Endothelial cell of umbilical vein (primary cell): Measurements from ENCODE around the gene DNAJB12.
A peak's percentile ranks its signal among the peaks of the same experiment; 100 is the strongest.

Source experiments
- CTCF ChIP-seq, 2 donors: IDR thresholded peaks; 1 replicate in 1 of 2; 2 replicates in 1 of 2; pipeline ENCODE4 v1.5.1; 2011; ENCODE audit warnings: low read length in 2 of 2, mild to moderate bottlenecking in 2 of 2, moderate library complexity in 2 of 2, control low read depth in 1 of 2, inconsistent platforms in 1 of 2, low read depth in 1 of 2; ENCODE audit not compliant: insufficient read depth in 1 of 2; ENCODE audit errors: extremely low read depth in 1 of 2
- EZH2 ChIP-seq: IDR thresholded peaks from 2 replicates; pipeline ENCODE4 v1.6.1; 2012; ENCODE audit warnings: borderline replicate concordance, low read depth, mild to moderate bottlenecking, moderate library complexity, low read length, inconsistent platforms; ENCODE audit not compliant: severe bottlenecking
- FOS ChIP-seq: IDR thresholded peaks from 2 replicates; pipeline ENCODE4 v1.6.1; 2011; ENCODE audit warnings: mild to moderate bottlenecking, low read length, moderate library complexity, borderline replicate concordance; ENCODE audit not compliant: insufficient read depth
- GATA2 ChIP-seq: IDR thresholded peaks from 2 replicates; pipeline ENCODE4 v1.7.0; 2011; ENCODE audit warnings: low read depth, mild to moderate bottlenecking, moderate library complexity, mixed read lengths, low read length; ENCODE audit not compliant: insufficient read length, insufficient read depth
- JUN ChIP-seq: IDR thresholded peaks from 2 replicates; pipeline ENCODE4 v1.6.1; 2011; ENCODE audit warnings: borderline replicate concordance, low read depth; ENCODE audit not compliant: insufficient read length, insufficient read depth
- MAX ChIP-seq: IDR thresholded peaks from 2 replicates; pipeline ENCODE4 v1.6.1; 2011; ENCODE audit not compliant: insufficient read depth, insufficient read length
- MYC ChIP-seq: IDR thresholded peaks from one replicate; pipeline ENCODE4 v1.6.1; 2011; ENCODE audit warnings: mild to moderate bottlenecking, low read depth, low read length
- POLR2A ChIP-seq: IDR thresholded peaks from 2 replicates; pipeline ENCODE4 v1.6.1; 2012; ENCODE audit warnings: low read depth, mild to moderate bottlenecking, control low read depth, low read length
- POLR2AphosphoS5 ChIP-seq: IDR thresholded peaks from 2 replicates; pipeline ENCODE4 v1.6.1; 2012; ENCODE audit warnings: low read depth, mild to moderate bottlenecking, control low read depth, low read length, moderate library complexity; ENCODE audit not compliant: insufficient read depth

- peak; percentile 97 to 98 for TF ChIP-seq CTCF (IDR thresholded peaks at IDR 0.05; ENCODE audit: extremely low read depth in 1 of 2, insufficient read depth in 1 of 2, low read depth in 1 of 2, low read length in 2 of 2)
- no peak for TF ChIP-seq POLR2A
- no peak for TF ChIP-seq POLR2AphosphoS5
- no peak for TF ChIP-seq EZH2
- no peak for TF ChIP-seq MAX
- no peak for TF ChIP-seq MYC
- TF ChIP-seq FOS = no peak
- TF ChIP-seq GATA2 = no peak
- TF ChIP-seq JUN = no peak
Measured at GRCh38 chr10:72337039-72337629, 17.6 kb downstream of the DNAJB12 start.
